GM08714 (cell line): ENCODE measurements around the gene SLC43A2.

Experiments
- H3K4me3 ChIP-seq: fragments of 200-500 bp; sonication (Bioruptor generic); 2 replicates; pipeline ENCODE4 v1.5.1; 2014; ENCODE audit warnings: mild to moderate bottlenecking, low read length, inconsistent platforms
- ZNF274 ChIP-seq: IDR thresholded peaks from 2 replicates; pipeline ENCODE4 v1.6.1; 2012; ENCODE audit warnings: mild to moderate bottlenecking, low read depth, low read length

The SLC43A2 gene

GRCh38 chr17:1621273-1621954 lies 7.2 kb downstream of the SLC43A2 start:
- no peak overlapping the region for H3K4me3 ChIP-seq
- TF ChIP-seq ZNF274 = no peak

GRCh38 chr17:1620486-1620885 lies 8.1 kb downstream of the SLC43A2 start:
- H3K4me3 ChIP-seq = no peak overlapping the region
- no peak for TF ChIP-seq ZNF274

GRCh38 chr17:1617620-1618174 lies 10.9 kb downstream of the SLC43A2 start:
- no peak for TF ChIP-seq ZNF274

GRCh38 chr17:1616101-1616500 lies 12.5 kb downstream of the SLC43A2 start:
- TF ChIP-seq ZNF274 = no peak
- H3K4me3 ChIP-seq = no peak overlapping the region

More at GRCh38 chr17:1617620-1618174, 10.9 kb downstream of the SLC43A2 start:
- no peak overlapping the region for H3K4me3 ChIP-seq

GRCh38 chr17:1612400-1612799 lies 16.2 kb downstream of the SLC43A2 start:
- no peak for TF ChIP-seq ZNF274
- H3K4me3 ChIP-seq = no peak overlapping the region

GRCh38 chr17:1611715-1612114 lies 16.9 kb downstream of the SLC43A2 start:
- no peak for TF ChIP-seq ZNF274
- H3K4me3 ChIP-seq = no peak overlapping the region

GRCh38 chr17:1608676-1609075 lies 20.0 kb downstream of the SLC43A2 start:
- TF ChIP-seq ZNF274 = no peak
- no peak overlapping the region for H3K4me3 ChIP-seq

DNA sequence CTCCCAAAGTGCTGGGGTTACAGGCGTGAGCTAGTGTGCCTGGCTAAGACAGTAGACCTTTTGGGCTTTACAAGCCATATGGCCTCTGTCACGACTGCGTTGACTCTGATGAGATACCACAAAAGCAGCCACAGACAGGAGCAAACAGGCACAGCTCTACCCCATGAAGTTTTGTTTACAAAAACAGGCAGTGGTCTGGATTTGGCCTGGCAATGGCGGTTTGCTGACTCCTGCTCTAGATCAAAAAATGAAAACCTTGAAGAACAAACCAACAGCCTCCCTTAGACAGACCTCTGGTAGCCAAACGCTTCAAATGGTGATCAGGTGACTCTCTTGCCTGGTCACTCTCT lies 20.7 kb downstream of the SLC43A2 start:
- no peak overlapping the region for H3K4me3 ChIP-seq
- no peak for TF ChIP-seq ZNF274

DNA sequence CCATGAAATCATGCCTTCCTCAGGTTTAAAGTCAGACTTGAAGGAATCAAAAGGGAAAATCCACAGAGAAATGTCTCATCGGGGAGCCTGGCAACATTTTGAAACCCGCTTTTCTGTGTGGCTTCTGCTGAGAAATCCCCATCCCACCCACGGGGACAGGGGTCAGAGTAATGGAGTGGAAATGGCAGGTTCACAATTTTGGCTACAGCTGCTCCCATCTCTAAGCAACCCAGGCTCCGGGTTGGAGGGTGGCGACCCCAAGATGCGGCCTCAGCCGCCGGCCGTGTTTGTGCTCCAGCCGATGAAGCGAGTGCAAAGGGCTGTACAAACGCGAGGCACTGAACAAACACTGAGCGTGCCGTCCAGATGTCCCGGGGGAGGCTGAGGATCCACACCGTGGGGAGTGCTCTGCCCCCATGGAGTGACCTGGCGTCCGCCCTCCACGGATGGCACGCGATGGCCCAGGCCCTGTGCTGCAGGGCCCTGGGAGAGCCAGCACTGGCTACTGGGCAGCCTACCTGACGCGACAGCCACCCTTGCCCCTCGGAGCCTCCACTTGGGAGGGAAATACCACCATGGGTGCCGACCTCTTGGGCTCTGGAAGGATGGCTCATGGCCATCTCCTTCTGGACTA lies 22.2 kb downstream of the SLC43A2 start:
- TF ChIP-seq ZNF274 = no peak
- H3K4me3 ChIP-seq = no peak overlapping the region

DNA sequence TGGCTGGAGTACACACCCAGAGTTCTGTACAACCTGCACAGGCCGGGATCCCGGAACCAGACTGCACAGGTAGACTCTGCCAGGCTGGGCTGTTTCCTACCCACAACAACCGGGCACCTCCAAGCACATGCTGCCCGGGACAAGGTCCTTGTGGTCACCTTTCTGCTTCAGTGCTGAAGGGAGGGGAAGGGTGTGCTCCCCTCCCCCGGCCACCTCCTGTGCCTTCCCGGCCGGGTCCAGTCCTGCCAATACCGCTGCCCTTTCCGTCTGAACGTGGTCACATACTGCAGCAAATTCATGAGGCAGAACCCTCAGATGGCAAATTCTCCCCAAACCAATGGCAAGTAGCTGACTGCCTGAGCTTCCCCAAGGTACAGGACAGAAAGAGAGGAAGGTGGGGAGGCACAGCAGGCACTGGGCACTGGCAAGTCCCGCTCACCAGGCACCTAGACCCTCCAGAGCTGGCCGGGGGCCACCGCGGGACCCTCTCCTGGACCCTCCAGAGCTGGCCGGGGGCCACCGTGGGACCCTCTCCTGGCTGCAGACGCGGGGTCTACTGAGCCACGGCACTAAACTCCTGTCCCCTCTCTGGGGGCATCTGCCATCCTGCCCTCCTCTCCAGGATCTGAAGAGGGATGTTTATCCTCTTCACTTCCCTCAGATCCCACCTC lies 22.8 kb downstream of the SLC43A2 start:
- no peak for TF ChIP-seq ZNF274
- no peak overlapping the region for H3K4me3 ChIP-seq

DNA sequence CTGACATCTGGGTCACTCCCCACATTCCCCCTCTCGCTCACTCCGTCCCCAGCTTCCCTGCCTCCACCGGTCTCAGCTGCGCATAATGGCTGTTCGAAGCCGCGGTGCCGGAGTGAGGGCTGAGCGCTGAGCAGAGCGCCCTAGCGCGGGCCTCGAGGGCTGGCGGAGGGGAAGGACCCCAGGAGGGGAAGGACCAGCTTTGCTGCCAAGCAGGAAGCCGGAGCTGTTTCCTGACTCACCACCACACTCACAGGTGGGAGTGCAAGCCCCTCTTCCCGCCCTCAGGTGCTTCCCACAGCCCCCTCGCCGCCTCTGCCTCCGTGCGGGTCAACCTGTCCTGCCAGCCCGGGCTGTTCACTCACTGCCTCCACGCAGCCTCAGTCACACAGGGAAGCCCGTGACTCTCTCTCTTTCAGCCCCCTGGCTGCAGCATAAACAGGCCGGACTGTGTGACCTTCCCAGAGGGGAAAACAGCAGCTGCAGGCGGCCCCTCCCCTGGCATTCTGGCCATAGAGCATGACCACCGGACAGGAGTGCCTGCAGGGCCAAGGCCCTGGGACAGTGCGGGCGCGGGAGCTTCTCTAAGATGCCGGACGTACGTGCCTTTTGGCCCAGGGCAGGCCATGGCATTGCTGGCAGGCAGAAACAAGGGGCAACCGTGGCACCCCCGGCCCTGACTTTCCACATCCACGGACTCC lies 23.7 kb downstream of the SLC43A2 start:
- no peak overlapping the region for H3K4me3 ChIP-seq
- TF ChIP-seq ZNF274 = no peak

DNA sequence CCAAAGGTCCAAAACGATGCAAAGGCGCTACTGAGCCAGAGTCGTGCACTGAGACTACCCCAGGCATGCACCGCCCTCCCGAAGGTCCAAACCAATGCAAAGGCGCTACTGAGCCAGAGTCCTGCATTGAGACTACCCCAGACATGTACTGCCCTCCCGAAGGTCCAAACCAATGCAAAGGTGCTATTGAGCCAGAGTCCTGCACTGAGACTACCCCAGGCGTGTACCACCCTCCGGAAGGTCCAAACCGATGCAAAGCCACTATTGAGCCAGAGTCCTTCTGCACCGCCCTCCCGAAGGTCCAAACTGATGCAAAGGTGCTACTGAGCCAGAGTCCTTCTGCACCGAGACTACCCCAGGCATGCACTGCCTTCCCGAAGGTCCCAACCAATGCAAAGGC lies 27.1 kb downstream of the SLC43A2 start:
- no peak for TF ChIP-seq ZNF274
- no peak overlapping the region for H3K4me3 ChIP-seq

GRCh38 chr17:1598399-1599095 lies 30.1 kb downstream of the SLC43A2 start:
- H3K4me3 ChIP-seq = no peak overlapping the region
- no peak for TF ChIP-seq ZNF274

GRCh38 chr17:1597861-1598342 lies 30.7 kb downstream of the SLC43A2 start:
- H3K4me3 ChIP-seq = no peak overlapping the region
- no peak for TF ChIP-seq ZNF274
